IPS-NIHi7 (cell line): Measurements from ENCODE around the gene MISFA.

Experiments used
- DNase-seq: peaks from one replicate; pipeline ENCODE4 v3.0.0; 2012; ENCODE audit warnings: mixed read lengths; ENCODE audit errors: extremely low spot score

The MISFA gene

DNA sequence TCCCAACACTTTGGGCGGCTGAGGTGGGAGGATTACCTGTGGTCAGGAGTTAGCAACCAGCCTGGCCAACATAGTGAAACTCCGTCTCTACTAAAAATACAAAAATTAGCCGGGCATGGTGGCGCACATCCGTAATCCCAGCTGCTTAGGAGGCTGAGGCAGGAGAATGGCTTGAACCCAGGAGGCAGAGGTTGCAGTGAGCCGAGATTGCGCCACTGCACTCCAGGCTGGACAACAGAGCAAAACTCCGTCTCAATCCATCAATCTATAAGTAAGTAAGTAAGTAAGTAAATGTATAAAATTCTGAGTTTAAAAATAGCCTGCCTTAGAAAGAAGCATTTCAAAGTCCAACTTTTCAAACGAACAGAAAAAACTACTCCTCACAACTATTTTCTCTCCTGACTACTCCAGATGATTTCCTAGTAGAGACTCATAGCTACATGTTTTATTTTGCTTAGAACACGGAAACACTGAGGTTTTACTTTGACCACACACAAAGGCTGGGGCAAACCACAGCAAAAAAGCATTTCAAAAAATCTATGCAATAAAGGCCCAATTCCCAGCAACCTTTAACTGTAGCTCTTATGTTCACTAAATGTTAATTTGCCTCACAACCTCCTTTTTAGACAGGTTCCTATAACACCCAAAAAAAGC is 18.2 kb downstream of the MISFA start:
- no peak for DNase-seq

DNA sequence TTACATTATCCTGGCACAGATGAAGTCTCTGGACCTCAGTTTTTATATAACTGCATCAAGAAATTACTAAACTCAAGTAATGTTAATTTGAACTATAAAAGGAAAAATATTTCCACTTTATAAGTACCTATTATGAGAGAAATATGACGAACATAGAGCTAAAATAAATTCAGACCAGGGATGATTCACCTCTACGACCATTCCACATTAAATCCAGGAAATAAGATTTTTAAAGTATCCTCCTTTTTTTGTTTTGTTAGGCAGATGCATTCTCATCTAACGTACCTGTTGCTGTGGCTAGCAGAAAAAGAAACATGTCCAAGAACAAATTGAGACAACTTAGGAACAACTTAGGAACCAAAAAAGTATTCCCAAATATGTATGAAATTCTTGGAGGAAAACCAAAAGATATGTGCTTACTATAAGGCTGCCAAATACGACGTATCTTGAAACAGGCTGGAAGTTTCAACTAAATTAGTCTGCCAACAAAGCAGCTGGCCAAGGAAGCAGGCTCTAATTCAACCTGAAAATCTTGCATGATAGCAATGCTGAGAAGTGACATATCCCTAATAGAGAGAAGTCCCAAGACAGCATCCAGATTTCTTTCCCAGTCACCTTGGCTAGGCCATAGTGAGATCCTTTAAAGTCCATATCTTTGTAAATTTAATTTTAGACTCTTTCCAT is 18.9 kb downstream of the MISFA start:
- no peak for DNase-seq

DNA sequence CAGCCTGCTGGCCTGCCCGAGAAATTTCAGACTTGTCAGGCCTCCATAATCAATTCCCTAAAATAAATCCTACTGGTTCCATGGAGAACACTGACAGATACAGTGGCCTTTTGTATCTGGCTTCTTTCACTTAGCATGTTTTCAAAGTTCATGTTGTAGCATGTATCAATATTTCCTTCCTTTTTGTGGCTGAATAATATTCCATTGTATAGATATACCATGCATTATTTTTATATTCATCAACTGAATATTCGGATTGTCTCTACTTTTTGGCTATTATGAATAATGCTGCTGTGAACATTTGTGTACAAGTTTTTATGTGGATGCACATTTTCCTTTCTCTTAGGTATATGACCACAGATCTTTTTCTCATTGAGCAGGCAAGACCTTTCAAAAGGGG is 24.1 kb downstream of the MISFA start:
- no peak for DNase-seq

- no peak for DNase-seq
Observed at GRCh38 chr11:18624161-18624560, 24.6 kb downstream of the MISFA start.

DNA sequence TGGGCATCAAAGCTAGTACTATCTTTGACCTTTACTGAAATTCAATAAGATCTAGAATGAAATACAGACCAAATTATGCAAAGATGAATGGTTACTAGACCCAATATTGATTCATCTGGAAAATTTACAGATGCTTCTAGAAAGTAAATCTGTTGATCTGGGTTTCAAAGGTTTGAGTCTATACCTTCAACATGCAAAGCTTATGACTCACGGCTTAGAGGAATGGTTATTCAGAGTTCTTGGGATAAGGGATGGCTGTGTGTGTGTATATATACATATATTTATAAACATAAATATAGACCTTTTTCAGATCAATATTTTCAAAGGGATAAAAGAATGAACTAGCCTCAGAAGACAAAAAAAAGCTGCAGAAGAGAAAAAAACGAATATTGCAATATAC is 33.3 kb downstream of the MISFA start:
- DNase-seq, result no peak

DNA sequence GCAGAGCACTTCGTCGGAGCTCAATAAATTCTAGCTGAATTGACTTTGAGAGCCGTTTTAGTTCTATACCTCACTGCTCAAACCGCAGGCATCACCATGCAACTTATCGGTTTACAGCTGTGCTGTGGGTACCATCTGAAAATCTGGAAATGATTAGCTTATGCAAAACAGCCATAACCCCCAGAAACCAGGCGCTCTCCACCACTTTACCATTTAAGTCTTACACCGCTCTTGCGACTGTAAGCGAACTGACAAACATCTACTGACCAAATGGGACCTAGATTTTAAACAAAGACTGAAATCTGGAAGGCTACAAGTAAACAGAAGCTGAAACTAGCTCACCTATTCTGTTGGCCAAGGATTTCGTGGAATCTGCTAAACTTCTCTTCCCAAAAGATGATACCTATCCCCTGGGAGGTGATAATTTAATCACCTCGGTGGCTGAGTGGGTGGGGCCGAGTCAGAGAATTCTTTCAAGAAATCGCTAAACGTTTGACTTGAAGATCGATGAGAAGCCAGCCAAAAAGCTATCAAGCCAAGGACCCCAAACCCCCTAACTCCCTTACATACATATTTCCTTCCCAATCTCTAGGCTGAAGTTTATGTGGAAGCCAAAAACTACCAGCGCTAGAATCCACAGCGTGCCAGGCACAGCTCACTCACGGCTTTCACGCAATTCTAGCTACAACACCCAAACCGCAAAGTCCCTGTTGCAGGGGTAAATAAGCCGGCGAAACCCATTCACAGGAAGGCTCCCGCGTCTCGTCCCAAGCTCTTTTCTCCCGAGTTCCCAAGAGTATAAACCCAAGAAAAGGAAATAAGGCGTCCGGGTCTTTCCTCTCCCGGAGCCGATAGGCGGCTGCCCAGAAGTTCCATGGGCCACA is 33.9 kb downstream of the MISFA start:
- DNase-seq, result no peak

- DNase-seq, result peak; percentile 97
Observed at GRCh38 chr11:18634140-18635032, 34.8 kb downstream of the MISFA start, which contains the start of gene SPTY2D1. Gene SPTY2D1 (minus strand): TSS chr11:18634342. CDS start chr11:18634257, 85 bp downstream.

DNA sequence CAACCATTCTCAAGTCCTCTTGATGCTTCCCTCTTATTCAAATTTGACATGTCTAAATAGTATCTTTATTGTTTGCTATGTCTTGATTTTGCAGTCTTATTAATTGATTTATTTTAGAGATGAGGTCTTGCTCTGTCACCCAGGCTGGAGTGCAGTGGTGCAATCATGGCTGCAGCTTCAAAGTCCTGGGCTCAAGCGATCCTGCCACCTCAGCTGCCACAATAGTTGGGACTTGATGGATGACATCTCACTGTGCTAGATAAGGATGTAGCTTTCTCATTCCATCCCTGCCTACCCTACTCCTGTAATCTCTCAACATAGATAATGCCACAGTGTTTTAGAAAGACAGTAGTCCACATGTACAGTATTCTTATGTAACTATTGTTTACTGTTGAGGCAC is 42.1 kb downstream of the MISFA start:
- DNase-seq, result no peak

DNA sequence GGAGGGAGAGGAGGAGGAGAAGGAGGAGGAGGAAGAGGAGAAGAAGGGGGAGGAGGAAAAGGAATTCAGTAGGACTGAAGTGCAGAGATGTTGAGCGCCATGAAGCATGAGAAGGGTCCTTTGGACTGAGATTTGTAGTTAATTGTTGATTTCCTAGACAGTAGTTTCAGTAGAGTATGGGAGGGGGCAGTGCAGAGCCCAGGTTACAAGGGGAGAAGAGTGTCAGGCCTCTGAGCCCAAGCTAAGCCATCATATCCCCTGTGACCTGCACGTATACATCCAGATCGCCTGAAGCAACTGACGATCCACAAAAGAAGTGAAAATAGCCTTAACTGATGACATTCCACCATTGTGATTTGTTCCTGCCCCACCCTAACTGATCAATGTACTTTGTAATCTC is 43.4 kb downstream of the MISFA start:
- peak; percentile 14 for DNase-seq

- DNase-seq, result no peak
Observed at GRCh38 chr11:18650353-18650752, 50.8 kb downstream of the MISFA start.

GRCh38 chr11:18650859-18651557 is 51.4 kb downstream of the MISFA start:
- peak; percentile 83 for DNase-seq
